H1 (cell line): ENCODE measurements around the gene SCAMP2. TPM values are rescaled to one million over a fixed set of nuclear protein-coding genes. Genes with fewer than 3 reads are reported as not detected.
"Not testable (repeated sequence)": the region's sequence is repeated elsewhere in the genome, so short reads cannot be mapped to it uniquely, and the experiment has no call there.

Experiments
- CTCF ChIA-PET: fragments of 300-600 bp; sonication (Branson Sonifier 250); formaldehyde crosslinking; loops from one replicate; lab custom pipeline; 2021; ENCODE audit not compliant: partially characterized antibody; lab: Charles Lee
- POLR2A ChIA-PET: fragments of 300-600 bp; sonication (Branson Sonifier 250); formaldehyde crosslinking; loops from one replicate; lab custom pipeline; 2021; ENCODE audit warnings: inconsistent platforms; ENCODE audit not compliant: partially characterized antibody; lab: Charles Lee
- DNase-seq, 2 experiments: peaks; one replicate each; pipeline versions ENCODE4 v3.0.0 to v3.0.0-alpha.2; 2010 to 2022; ENCODE audit warnings: low spot score in 2 of 2, low read depth in 1 of 2, mixed read lengths in 1 of 2
- FAIRE-seq: peaks from 2 replicates; lab custom pipeline; 2011; peaks lifted over from hg19 to GRCh38; lab: Jason Lieb, UNC
- H2AFZ ChIP-seq: 2 replicates; pipeline ENCODE4 v1.8.1; 2012; ENCODE audit warnings: low read length, inconsistent platforms
- H2AK5ac ChIP-seq: 2 replicates; pipeline ENCODE4 v1.6.1; 2013; ENCODE audit warnings: low read depth, low read length
- H2BK120ac ChIP-seq: replicated peaks from 2 replicates; pipeline ENCODE3; 2013; ENCODE audit warnings: low read depth, low read length, inconsistent platforms
- H2BK12ac ChIP-seq: 2 replicates; pipeline ENCODE4 v1.6.1; 2013; ENCODE audit warnings: low read depth, low read length
- H2BK15ac ChIP-seq: 2 replicates; pipeline ENCODE4 v1.6.1; 2013; ENCODE audit warnings: low read length
- H2BK20ac ChIP-seq: 2 replicates; pipeline ENCODE4 v1.6.1; 2013; ENCODE audit warnings: low read length
- H2BK5ac ChIP-seq: 2 replicates; pipeline ENCODE4 v1.6.1; 2013; ENCODE audit warnings: low read depth, low read length
- H3K14ac ChIP-seq: 2 replicates; pipeline ENCODE4 v1.6.1; 2013; ENCODE audit warnings: inconsistent platforms; ENCODE audit not compliant: insufficient read length
- H3K18ac ChIP-seq: 2 replicates; pipeline ENCODE4 v1.6.1; 2013; ENCODE audit warnings: low read length; ENCODE audit errors: extremely low read depth
- H3K23ac ChIP-seq: 2 replicates; pipeline ENCODE4 v1.6.1; 2013; ENCODE audit warnings: inconsistent platforms; ENCODE audit not compliant: insufficient read length
- H3K23me2 ChIP-seq: 2 replicates; pipeline ENCODE4 v1.6.1; 2013; ENCODE audit warnings: low read depth, low read length
- H3K27ac ChIP-seq: 2 replicates; pipeline ENCODE4 v1.6.1; 2011; ENCODE audit warnings: low read depth, low read length, inconsistent platforms
- H3K27me3 ChIP-seq, 4 experiments: replicated peaks in 1 of 4; 1 replicate in 1 of 4; 2 replicates in 3 of 4; pipeline versions ENCODE4 v1.6.1 to v1.8.1; 2011 to 2013; ENCODE audit warnings: low read length in 3 of 4, mild to moderate bottlenecking in 3 of 4, inconsistent platforms in 2 of 4, mixed read lengths in 2 of 4, moderate library complexity in 1 of 4; ENCODE audit not compliant: control insufficient read depth in 3 of 4, insufficient read depth in 3 of 4; ENCODE audit errors: extremely low read depth in 1 of 4
- H3K36me3 ChIP-seq, 4 experiments: 2 replicates each; pipeline versions ENCODE4 v1.6.1 to v1.8.1; 2011 to 2013; ENCODE audit warnings: mild to moderate bottlenecking in 4 of 4, low read length in 3 of 4, moderate library complexity in 2 of 4, control low read depth in 1 of 4, inconsistent platforms in 1 of 4; ENCODE audit not compliant: insufficient read depth in 4 of 4, control insufficient read depth in 2 of 4
- H3K4ac ChIP-seq: replicated peaks from 2 replicates; pipeline ENCODE3; 2013; ENCODE audit warnings: low read length, low read depth, mixed read lengths, inconsistent platforms; ENCODE audit not compliant: insufficient read length
- H3K4me1 ChIP-seq, 4 experiments: replicated peaks in 1 of 4; 1 replicate in 1 of 4; 2 replicates in 3 of 4; pipeline versions ENCODE4 v1.6.1 to v1.8.1; 2011 to 2013; ENCODE audit warnings: low read length in 3 of 4, inconsistent platforms in 2 of 4, mixed read lengths in 1 of 4; ENCODE audit not compliant: insufficient read depth in 4 of 4, control insufficient read depth in 3 of 4
- H3K4me2 ChIP-seq, 2 experiments: 2 replicates each; pipeline versions ENCODE4 v1.6.1 to v1.8.1; 2011 to 2013; ENCODE audit warnings: low read depth in 2 of 2, low read length in 2 of 2, control low read depth in 1 of 2, inconsistent platforms in 1 of 2, mild to moderate bottlenecking in 1 of 2; ENCODE audit not compliant: insufficient read depth in 1 of 2
- H3K4me3 ChIP-seq, 4 experiments: fragments of 200-600, 300-600 bp in 1 of 4; sonication (generic), shearing (Covaris generic), sonication (Bioruptor Twin) in 1 of 4; 2 replicates each; pipeline versions ENCODE4 v1.5.1 to v1.8.1; 2011 to 2016; ENCODE audit warnings: low read length in 4 of 4, low read depth in 3 of 4, control low read depth in 2 of 4, inconsistent platforms in 2 of 4, mild to moderate bottlenecking in 2 of 4, mixed read lengths in 1 of 4, moderate library complexity in 1 of 4; ENCODE audit not compliant: insufficient read depth in 2 of 4; ENCODE audit errors: extremely low read depth in 1 of 4
- H3K56ac ChIP-seq: replicated peaks from 2 replicates; pipeline ENCODE3; 2013; ENCODE audit warnings: low read depth, mild to moderate bottlenecking, mixed read lengths, low read length, inconsistent platforms; ENCODE audit not compliant: insufficient read length
- H3K79me1 ChIP-seq: 2 replicates; pipeline ENCODE4 v1.6.1; 2013; ENCODE audit warnings: low read depth, low read length, control low read depth
- H3K79me2 ChIP-seq, 2 experiments: 2 replicates each; pipeline versions ENCODE4 v1.6.1 to v1.8.1; 2012 to 2013; ENCODE audit warnings: low read length in 2 of 2, mild to moderate bottlenecking in 2 of 2, inconsistent platforms in 1 of 2; ENCODE audit not compliant: insufficient read depth in 2 of 2, control insufficient read depth in 1 of 2
- H3K9ac ChIP-seq, 4 experiments: replicated peaks in 1 of 4; 1 replicate in 1 of 4; 2 replicates in 3 of 4; pipeline versions ENCODE4 v1.6.1 to v1.8.1; 2011 to 2013; ENCODE audit warnings: low read depth in 3 of 4, low read length in 3 of 4, control low read depth in 2 of 4, mild to moderate bottlenecking in 2 of 4, moderate library complexity in 2 of 4, inconsistent platforms in 1 of 4; ENCODE audit errors: extremely low read depth in 1 of 4
- H3K9me3 ChIP-seq, 2 experiments: 2 replicates each; pipeline versions ENCODE4 v1.6.1 to v1.8.1; 2012 to 2013; ENCODE audit warnings: mild to moderate bottlenecking in 2 of 2, moderate library complexity in 2 of 2, control low read depth in 1 of 2, inconsistent platforms in 1 of 2, low read depth in 1 of 2, low read length in 1 of 2, mixed read lengths in 1 of 2; ENCODE audit not compliant: insufficient read depth in 2 of 2
- H4K20me1 ChIP-seq, 2 experiments: replicated peaks in 1 of 2; 2 replicates each; pipeline versions ENCODE3 to v1.8.1; 2011 to 2013; ENCODE audit warnings: inconsistent platforms in 2 of 2, low read length in 2 of 2, mild to moderate bottlenecking in 1 of 2; ENCODE audit not compliant: insufficient read depth in 2 of 2, control insufficient read depth in 1 of 2
- H4K5ac ChIP-seq: 2 replicates; pipeline ENCODE4 v1.6.1; 2013; ENCODE audit warnings: low read length, low read depth, mixed read lengths, inconsistent platforms; ENCODE audit not compliant: insufficient read length
- H4K8ac ChIP-seq: 2 replicates; pipeline ENCODE4 v1.8.0; 2013; ENCODE audit warnings: mild to moderate bottlenecking, moderate library complexity, low read length, inconsistent platforms; ENCODE audit not compliant: insufficient read depth; ENCODE audit errors: extremely low read depth
- H4K91ac ChIP-seq: replicated peaks from 2 replicates; pipeline ENCODE3; 2013; ENCODE audit warnings: low read length, mixed read lengths, inconsistent platforms; ENCODE audit not compliant: insufficient read length
- ASH2L ChIP-seq: fragments of 200-600, 300-600 bp; sonication (generic); IDR thresholded peaks from one replicate; pipeline ENCODE4 v1.7.1; 2017; ENCODE audit warnings: low read length
- EZH2 ChIP-seq: fragments of 200-600 bp; sonication (generic); IDR thresholded peaks from 2 replicates; pipeline ENCODE4 v1.7.1; 2012; ENCODE audit warnings: low read depth, mild to moderate bottlenecking, moderate library complexity, low read length, inconsistent platforms; ENCODE audit not compliant: severe bottlenecking
- HDAC2 ChIP-seq, 2 experiments: fragments of 300-600 bp in 1 of 2; sonication (generic) in 1 of 2; IDR thresholded peaks; 2 replicates each; pipeline ENCODE4 v1.6.1; 2011 to 2012; ENCODE audit warnings: low read depth in 2 of 2, low read length in 2 of 2, mild to moderate bottlenecking in 2 of 2, moderate library complexity in 2 of 2, borderline replicate concordance in 1 of 2, inconsistent platforms in 1 of 2
- RAD21 ChIP-seq, 2 experiments: IDR thresholded peaks in 1 of 2; conservative IDR thresholded peaks in 1 of 2; 2 replicates each; pipeline ENCODE4 v1.6.1; 2011; ENCODE audit warnings: low read depth in 2 of 2, low read length in 2 of 2, improper control_type of control experiment in 1 of 2, inconsistent platforms in 1 of 2, mild to moderate bottlenecking in 1 of 2, moderate library complexity in 1 of 2
- SIX5 ChIP-seq: IDR thresholded peaks from 2 replicates; pipeline ENCODE4 v1.6.1; 2011; ENCODE audit warnings: mild to moderate bottlenecking, low read depth, low read length
- SRF ChIP-seq: IDR thresholded peaks from 2 replicates; pipeline ENCODE4 v1.6.1; 2011; ENCODE audit warnings: mild to moderate bottlenecking, low read depth, low read length, moderate library complexity
- WGBS, 2 experiments: shearing (Covaris generic) in 1 of 2; methylation state at CpG; one replicate each; pipeline versions ENCODE4 v1.1.6 to v1.1.7; 2013 to 2015; ENCODE audit warnings: low lambda C conversion rate in 2 of 2, mixed read lengths in 2 of 2, inconsistent platforms in 1 of 2, low coverage in 1 of 2, missing lambda C conversion rate in 1 of 2; ENCODE audit not compliant: insufficient replicate concordance in 2 of 2, insufficient coverage in 1 of 2, insufficient read length in 1 of 2; ENCODE audit errors: extremely low coverage in 1 of 2, missing lambda C conversion rate in 1 of 2; 5-methylcytosine and 5-hydroxymethylcytosine counted together
- polyA plus RNA-seq, 7 experiments: library from polyadenylated mRNA; depleted of rRNA in 3 of 7; stranded (reverse) in 5 of 7; unstranded in 2 of 7; fragments of >200 nt in 5 of 7; fragments of 200-250 nt in 2 of 7; gene quantifications; 1 replicate in 5 of 7; 2 replicates in 1 of 7; 4 replicates in 1 of 7; pipeline versions ENCODE4 v1.2.1 to v1.2.3, GENCODE V29; 2011 to 2013; ENCODE audit warnings: missing spikeins in 2 of 7, mixed read lengths in 2 of 7
- total RNA-seq: library from RNA; stranded (reverse); fragmentation: NEBNext Ultra II Directional; extraction: Animal tissue kit (Norgen Biotek cat#: 25700); gene quantifications from 2 replicates; pipeline ENCODE4 v1.2.1, GENCODE V29; 2021

SCAMP2 gene
- total and polyA plus RNA-seq, 2 of the 8 experiments (the other 6 are each of a cell fraction or from before 2014, with no cell fraction given): 41.7 to 131 TPM

DNA sequence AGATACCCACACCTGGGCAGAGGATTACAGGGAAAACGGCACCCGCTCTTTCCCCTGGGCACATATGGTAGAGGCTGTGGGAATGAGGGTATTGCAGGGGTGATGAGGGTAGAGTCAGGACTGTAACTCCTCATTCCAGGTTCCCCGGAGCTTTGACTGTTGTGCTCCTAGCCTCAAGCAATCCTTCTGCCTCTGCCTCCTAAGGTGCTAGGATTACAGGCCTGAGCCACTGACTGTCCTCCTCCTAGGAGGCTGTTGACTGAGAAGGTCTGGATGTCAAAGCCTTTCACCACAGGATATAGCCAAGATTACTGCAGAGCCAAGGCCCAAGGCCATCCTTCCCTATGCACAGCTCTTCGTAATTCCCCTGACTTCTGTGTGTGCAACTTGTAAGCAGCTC lies 15.6 kb upstream of the SCAMP2 start (continued):
- TF ChIP-seq ASH2L (no peak), SIX5 (no peak), SRF (no peak), RAD21 (IDR thresholded peaks at IDR 0.05 in 1 of 2, conservative IDR thresholded peaks at IDR 0.05 in 1 of 2; ENCODE audit: low read depth in 2 of 2, low read length in 2 of 2) (no peak), HDAC2 (IDR thresholded peaks at IDR 0.05; ENCODE audit: borderline replicate concordance in 1 of 2, low read depth in 2 of 2, low read length in 2 of 2) (no peak), EZH2 (no peak)

DNA sequence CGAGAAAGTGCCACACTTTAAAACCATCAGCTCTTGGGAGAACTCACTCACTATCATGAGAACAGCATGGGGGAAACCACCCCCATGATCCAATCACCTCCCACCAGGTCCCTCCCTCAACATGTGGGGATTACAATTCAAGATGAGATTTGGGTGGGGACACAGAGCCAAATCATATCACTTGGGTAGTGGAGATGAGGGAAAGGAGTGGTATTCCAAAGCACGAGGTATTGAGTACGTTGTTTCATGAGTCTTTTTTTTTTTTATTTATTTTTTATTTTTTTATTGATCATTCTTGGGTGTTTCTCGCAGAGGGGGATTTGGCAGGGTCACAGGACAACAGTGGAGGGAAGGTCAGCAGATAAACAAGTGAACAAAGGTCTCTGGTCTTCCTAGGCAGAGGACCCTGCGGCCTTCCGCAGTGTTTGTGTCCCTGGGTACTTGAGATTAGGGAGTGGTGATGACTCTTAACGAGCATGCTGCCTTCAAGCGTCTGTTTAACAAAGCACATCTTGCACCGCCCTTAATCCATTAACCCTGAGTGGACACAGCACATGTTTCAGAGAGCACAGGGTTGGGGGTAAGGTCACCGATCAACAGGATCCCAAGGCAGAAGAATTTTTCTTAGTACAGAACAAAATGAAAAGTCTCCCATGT lies 14.5 kb upstream of the SCAMP2 start:
- H4K20me1 ChIP-seq, FAIRE-seq, H3K18ac ChIP-seq, H4K91ac ChIP-seq, H4K5ac ChIP-seq, H2BK5ac ChIP-seq, H2BK20ac ChIP-seq, H3K4ac ChIP-seq, H2AFZ ChIP-seq, H3K9me3 ChIP-seq, H2AK5ac ChIP-seq, H3K79me1 ChIP-seq, H3K27ac ChIP-seq, H4K8ac ChIP-seq, H3K36me3 ChIP-seq, H3K79me2 ChIP-seq, H2BK12ac ChIP-seq, H3K9ac ChIP-seq, H3K4me1 ChIP-seq, H3K14ac ChIP-seq, H3K4me3 ChIP-seq, H3K27me3 ChIP-seq, H2BK15ac ChIP-seq, H3K56ac ChIP-seq, H3K4me2 ChIP-seq, H3K23ac ChIP-seq, H2BK120ac ChIP-seq, DNase-seq, H3K23me2 ChIP-seq: not testable (repeated sequence)
- ChIA-PET CTCF (interaction anchor here (0.6 to 6.2 kb wide), 6 partner anchors 8 to 63 kb away, joined by 3 to 54 read pairs (median 3); no protein-coding TSS in a partner anchor), POLR2A (interaction anchor here (0.6 to 7.0 kb wide), 3 partner anchors 15 to 480 kb away, joined by 3 to 116 read pairs (median 4); partner anchors contain the start of genes FAM219B and SCAMP2)
- 90% methylated on average over 4 of the region's 10 CpGs; no CpG with 5 or more reads in 1 of the 2 experiments for WGBS, 2 experiments
